Measurements from ENCODE around the gene IQCE.

DNA sequence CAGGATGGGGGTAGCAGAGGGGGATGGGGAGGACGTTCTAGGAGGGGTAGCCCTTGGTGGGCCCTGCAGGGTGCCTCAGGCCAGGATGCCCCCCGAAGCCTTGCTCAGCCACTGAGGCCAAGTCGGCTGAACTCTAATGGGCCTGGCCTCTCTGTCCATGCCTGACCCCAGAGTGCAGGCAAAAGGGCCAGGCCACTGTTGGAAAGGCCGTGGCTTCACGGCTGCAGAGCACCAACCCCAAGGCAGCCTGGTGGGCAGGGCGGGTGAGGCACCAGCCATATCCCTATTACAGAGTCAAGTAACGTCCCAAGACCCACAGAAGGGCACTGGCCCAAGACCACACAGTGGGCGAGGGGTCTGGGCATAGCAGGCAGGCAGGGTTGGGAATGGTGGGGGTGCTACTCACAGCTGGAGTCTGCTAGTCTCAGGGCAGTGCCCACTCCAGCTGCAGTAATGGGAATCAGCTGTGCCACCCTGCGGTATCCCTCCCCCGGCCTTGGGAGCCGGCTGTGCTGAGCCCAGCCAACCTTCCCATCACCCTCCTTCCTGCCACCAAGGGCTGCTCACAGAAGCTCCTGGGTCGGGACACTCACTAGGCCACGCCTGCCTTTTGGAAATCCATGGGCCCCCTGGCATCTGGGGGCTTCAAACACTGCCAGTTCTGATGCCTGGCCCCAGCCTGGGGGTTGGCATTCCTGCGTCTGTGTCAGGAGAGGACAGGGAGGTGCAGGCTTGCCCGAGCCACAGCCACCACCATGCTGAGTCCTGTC is 43.2 kb upstream of the IQCE start:
- TF ChIP-seq, protein P1, sequence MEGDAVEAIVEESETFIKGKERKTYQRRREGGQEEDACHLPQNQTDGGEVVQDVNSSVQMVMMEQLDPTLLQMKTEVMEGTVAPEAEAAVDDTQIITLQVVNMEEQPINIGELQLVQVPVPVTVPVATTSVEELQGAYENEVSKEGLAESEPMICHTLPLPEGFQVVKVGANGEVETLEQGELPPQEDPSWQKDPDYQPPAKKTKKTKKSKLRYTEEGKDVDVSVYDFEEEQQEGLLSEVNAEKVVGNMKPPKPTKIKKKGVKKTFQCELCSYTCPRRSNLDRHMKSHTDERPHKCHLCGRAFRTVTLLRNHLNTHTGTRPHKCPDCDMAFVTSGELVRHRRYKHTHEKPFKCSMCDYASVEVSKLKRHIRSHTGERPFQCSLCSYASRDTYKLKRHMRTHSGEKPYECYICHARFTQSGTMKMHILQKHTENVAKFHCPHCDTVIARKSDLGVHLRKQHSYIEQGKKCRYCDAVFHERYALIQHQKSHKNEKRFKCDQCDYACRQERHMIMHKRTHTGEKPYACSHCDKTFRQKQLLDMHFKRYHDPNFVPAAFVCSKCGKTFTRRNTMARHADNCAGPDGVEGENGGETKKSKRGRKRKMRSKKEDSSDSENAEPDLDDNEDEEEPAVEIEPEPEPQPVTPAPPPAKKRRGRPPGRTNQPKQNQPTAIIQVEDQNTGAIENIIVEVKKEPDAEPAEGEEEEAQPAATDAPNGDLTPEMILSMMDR (IDR thresholded peaks at IDR 0.05), result no peak
- no peak for TF ChIP-seq EZH2 (IDR thresholded peaks at IDR 0.05; ENCODE audit: borderline replicate concordance, insufficient read depth, low read depth, low read length, poor library complexity, severe bottlenecking)
